OCI-LY1 (cell line): ENCODE measurements around the gene CAPN11.

ENCODE experiments used
- H2AFZ ChIP-seq: fragments of 200-600 bp; sonication (generic), shearing (Covaris generic); 2 replicates; pipeline ENCODE4 v1.6.0; 2014; ENCODE audit warnings: antibody characterized with exemption, mild to moderate bottlenecking, low read length
- H3F3A ChIP-seq: fragments of 200-600 bp; sonication (generic), shearing (Covaris generic); 2 replicates; pipeline ENCODE4 v1.6.0; 2014; ENCODE audit warnings: mild to moderate bottlenecking, antibody characterized with exemption, low read length, moderate library complexity; ENCODE audit not compliant: insufficient read depth
- H3K27ac ChIP-seq: fragments of 200-600 bp; sonication (generic); 2 replicates; pipeline ENCODE4 v1.5.1; 2014; ENCODE audit warnings: low read length, mixed run types, mild to moderate bottlenecking, low read depth; ENCODE audit not compliant: poor library complexity, severe bottlenecking
- H3K27me3 ChIP-seq: fragments of 200-600 bp; sonication (generic); 2 replicates; pipeline ENCODE4 v1.6.0; 2014; ENCODE audit warnings: antibody characterized with exemption, mild to moderate bottlenecking, low read length, moderate library complexity; ENCODE audit not compliant: insufficient read depth
- H3K36me3 ChIP-seq: fragments of 200-600 bp; sonication (generic); 2 replicates; pipeline ENCODE4 v1.6.1; 2014; ENCODE audit warnings: mild to moderate bottlenecking, antibody characterized with exemption, low read length, moderate library complexity, mixed read lengths; ENCODE audit not compliant: insufficient read depth
- H3K4me1 ChIP-seq: fragments of 200-600 bp; sonication (generic); 2 replicates; pipeline ENCODE4 v1.5.1; 2014; ENCODE audit warnings: mild to moderate bottlenecking, low read length, moderate library complexity; ENCODE audit not compliant: insufficient read depth, severe bottlenecking
- H3K4me2 ChIP-seq: fragments of 200-600 bp; sonication (generic), shearing (Covaris generic); 2 replicates; pipeline ENCODE4 v1.6.1; 2014; ENCODE audit warnings: low read length
- H3K4me3 ChIP-seq: fragments of 200-600 bp; sonication (generic); 2 replicates; pipeline ENCODE4 v1.5.1; 2014; ENCODE audit warnings: low read length, low read depth, mild to moderate bottlenecking, mixed read lengths; ENCODE audit not compliant: poor library complexity, severe bottlenecking
- H3K79me2 ChIP-seq: fragments of 200-600 bp; shearing (Covaris generic); 2 replicates; pipeline ENCODE4 v1.6.1; 2016; ENCODE audit warnings: mixed run types, low read length, mixed read lengths; ENCODE audit not compliant: insufficient read depth
- H3K9ac ChIP-seq: fragments of 200-600 bp; sonication (generic), shearing (Covaris generic); 2 replicates; pipeline ENCODE4 v1.6.1; 2014; ENCODE audit warnings: mild to moderate bottlenecking, low read length, mixed read lengths
- H3K9me2 ChIP-seq: fragments of 200-600 bp; sonication (generic), shearing (Covaris generic); 2 replicates; pipeline ENCODE4 v1.6.1; 2014; ENCODE audit warnings: low read depth, mild to moderate bottlenecking, low read length, mixed read lengths
- H3K9me3 ChIP-seq: fragments of 200-600 bp; shearing (Covaris generic); 2 replicates; pipeline ENCODE4 v1.6.1; 2014; ENCODE audit warnings: low read length, mixed read lengths
- H4K20me1 ChIP-seq: fragments of 200-600 bp; sonication (generic), shearing (Covaris generic); 2 replicates; pipeline ENCODE4 v1.6.0; 2016; ENCODE audit warnings: mild to moderate bottlenecking, low read length; ENCODE audit not compliant: insufficient read depth
- CTCF ChIP-seq: fragments of 200-600 bp; sonication (generic), shearing (Covaris generic); IDR thresholded peaks from 2 replicates; pipeline ENCODE4 v1.5.1; 2017; ENCODE audit warnings: mild to moderate bottlenecking, antibody characterized with exemption, low read length, moderate library complexity, mixed read lengths
- EZH2 ChIP-seq: fragments of 200-600 bp; sonication (generic), shearing (Covaris generic); IDR thresholded peaks from 2 replicates; pipeline ENCODE4 v1.8.0; 2017; ENCODE audit warnings: borderline replicate concordance, mixed run types, mild to moderate bottlenecking, antibody characterized with exemption, low read length, moderate library complexity, mixed read lengths

Gene CAPN11

GRCh38 chr6:44179072-44179536, 20.5 kb downstream of the CAPN11 start:
- H3K27me3 ChIP-seq: peaks cover 11% of the 10 kb centered on the region; the same call in 1 of the 2 replicates
- H3K27ac ChIP-seq: no peak overlapping the region
- no peak for TF ChIP-seq CTCF
- TF ChIP-seq EZH2: no peak
- no peaks in the 10 kb centered on the region for H3K36me3 ChIP-seq
- H3K9me3 ChIP-seq: no peaks in the 10 kb centered on the region
- H3K4me1 ChIP-seq: peaks cover 6% of the 10 kb centered on the region
- no peak overlapping the region for H3K4me3 ChIP-seq
- H2AFZ ChIP-seq: no peak overlapping the region
- no peaks in the 10 kb centered on the region for H3F3A ChIP-seq
- no peaks in the 10 kb centered on the region for H3K9me2 ChIP-seq
- H3K4me2 ChIP-seq: no peak overlapping the region
- no peaks in the 10 kb centered on the region for H3K79me2 ChIP-seq
- no peak overlapping the region for H3K9ac ChIP-seq
- H4K20me1 ChIP-seq: no peaks in the 10 kb centered on the region

GRCh38 chr6:44179648-44180047, 21.0 kb downstream of the CAPN11 start:
- H3K9me3 ChIP-seq: no peaks in the 10 kb centered on the region
- H2AFZ ChIP-seq: no peak overlapping the region
- no peak overlapping the region for H3K9ac ChIP-seq
- peaks cover 6% of the 10 kb centered on the region for H3K4me1 ChIP-seq
- TF ChIP-seq EZH2: no peak
- no peak for TF ChIP-seq CTCF
- no peaks in the 10 kb centered on the region for H3K79me2 ChIP-seq
- H4K20me1 ChIP-seq: no peaks in the 10 kb centered on the region
- H3K27ac ChIP-seq: no peak overlapping the region
- no peak overlapping the region for H3K4me3 ChIP-seq
- H3K36me3 ChIP-seq: no peaks in the 10 kb centered on the region
- peaks cover 15% of the 10 kb centered on the region; the same call in 1 of the 2 replicates for H3K27me3 ChIP-seq
- no peak overlapping the region for H3K4me2 ChIP-seq
- no peaks in the 10 kb centered on the region for H3F3A ChIP-seq
- no peaks in the 10 kb centered on the region for H3K9me2 ChIP-seq

- H3K4me1 ChIP-seq: peaks cover 6% of the 10 kb centered on the region
- H2AFZ ChIP-seq: no peak overlapping the region
- H3K27ac ChIP-seq: no peak overlapping the region
- H3K27me3 ChIP-seq: peaks cover 15% of the 10 kb centered on the region; the same call in 1 of the 2 replicates
- H3K79me2 ChIP-seq: no peaks in the 10 kb centered on the region
- H4K20me1 ChIP-seq: no peaks in the 10 kb centered on the region
- H3K4me2 ChIP-seq: no peak overlapping the region
- no peak overlapping the region for H3K4me3 ChIP-seq
- no peak for TF ChIP-seq CTCF
- TF ChIP-seq EZH2: no peak
- H3F3A ChIP-seq: no peaks in the 10 kb centered on the region
- no peaks in the 10 kb centered on the region for H3K9me3 ChIP-seq
- no peak overlapping the region for H3K9ac ChIP-seq
- no peaks in the 10 kb centered on the region for H3K9me2 ChIP-seq
- H3K36me3 ChIP-seq: no peaks in the 10 kb centered on the region
Measured at GRCh38 chr6:44180406-44180805, 21.8 kb downstream of the CAPN11 start.
